ENCODE results near the gene MFF. TPM values are rescaled to one million over a fixed set of nuclear protein-coding genes. Genes with fewer than 3 reads are reported as not detected.

Gene MFF, protein sequence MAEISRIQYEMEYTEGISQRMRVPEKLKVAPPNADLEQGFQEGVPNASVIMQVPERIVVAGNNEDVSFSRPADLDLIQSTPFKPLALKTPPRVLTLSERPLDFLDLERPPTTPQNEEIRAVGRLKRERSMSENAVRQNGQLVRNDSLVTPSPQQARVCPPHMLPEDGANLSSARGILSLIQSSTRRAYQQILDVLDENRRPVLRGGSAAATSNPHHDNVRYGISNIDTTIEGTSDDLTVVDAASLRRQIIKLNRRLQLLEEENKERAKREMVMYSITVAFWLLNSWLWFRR
- 66.5 TPM for polyA plus RNA-seq (ENCODE audit: insufficient read length)

DNA sequence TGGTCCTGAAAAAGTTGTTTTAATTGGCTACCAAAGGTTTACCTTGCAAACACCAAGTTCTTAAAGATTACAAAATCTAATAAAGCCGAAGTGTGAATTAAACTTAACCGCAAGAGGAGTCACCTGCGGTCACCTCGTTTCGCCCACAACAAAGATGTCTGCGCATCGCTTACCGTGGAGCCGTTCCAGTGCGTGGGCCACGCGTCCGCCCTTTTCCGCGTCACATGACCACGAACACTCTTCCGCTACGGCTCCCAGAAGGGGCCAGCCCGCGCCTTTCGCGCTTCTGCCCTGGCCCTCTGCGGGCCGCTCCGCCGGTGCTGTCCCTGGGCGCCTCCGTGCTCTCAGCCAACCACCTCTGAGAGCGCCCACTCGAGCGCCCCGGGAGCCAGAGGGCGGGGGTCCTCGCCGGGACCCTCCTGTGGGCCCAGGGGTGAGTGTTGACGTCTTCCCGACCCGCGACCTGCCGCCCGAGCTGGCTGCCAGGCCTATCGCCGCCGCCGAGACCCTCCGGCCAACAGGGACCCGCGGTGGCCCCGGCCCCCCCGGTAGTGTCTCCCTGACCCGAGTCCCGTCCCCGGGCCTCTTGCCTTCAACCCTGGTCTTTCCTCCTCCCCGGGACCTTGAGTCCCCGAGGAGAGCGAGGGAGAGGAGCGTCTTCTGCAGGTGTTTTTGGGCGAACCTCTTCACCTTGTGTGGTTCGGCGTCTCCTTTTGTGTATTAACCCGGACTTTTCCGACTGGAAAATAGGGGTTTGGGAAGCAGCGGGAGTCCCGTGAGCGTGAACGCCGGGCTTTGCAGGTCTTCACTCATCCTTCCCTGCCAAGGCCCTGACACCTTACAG is at the start of gene MFF:
TSS of gene MFF (plus strand) at position 257 of the 844 bp plus-strand sequence. CDS start 5,415 bp downstream, outside the sequence.
- peak; percentile 96 for DNase-seq

DNA sequence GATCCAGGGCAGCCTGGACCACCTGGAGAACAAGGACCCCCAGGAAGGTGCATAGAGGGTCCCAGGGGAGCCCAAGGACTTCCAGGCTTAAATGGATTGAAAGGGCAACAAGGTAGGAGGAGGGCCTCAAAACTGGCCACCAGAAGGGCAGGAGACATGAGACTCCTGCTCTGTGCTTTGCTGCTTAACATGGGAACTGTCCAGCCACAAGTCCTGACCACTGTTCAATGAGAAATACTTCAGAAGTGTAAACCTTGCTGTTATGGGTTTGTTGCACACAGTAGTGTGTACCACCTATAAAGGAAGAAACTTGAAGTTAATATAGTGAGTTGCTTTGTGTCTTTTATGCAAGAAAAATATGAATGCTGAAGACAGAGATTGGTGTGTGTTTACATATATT is 44.2 kb upstream of the MFF start:
- DNase-seq, result no peak

DNA sequence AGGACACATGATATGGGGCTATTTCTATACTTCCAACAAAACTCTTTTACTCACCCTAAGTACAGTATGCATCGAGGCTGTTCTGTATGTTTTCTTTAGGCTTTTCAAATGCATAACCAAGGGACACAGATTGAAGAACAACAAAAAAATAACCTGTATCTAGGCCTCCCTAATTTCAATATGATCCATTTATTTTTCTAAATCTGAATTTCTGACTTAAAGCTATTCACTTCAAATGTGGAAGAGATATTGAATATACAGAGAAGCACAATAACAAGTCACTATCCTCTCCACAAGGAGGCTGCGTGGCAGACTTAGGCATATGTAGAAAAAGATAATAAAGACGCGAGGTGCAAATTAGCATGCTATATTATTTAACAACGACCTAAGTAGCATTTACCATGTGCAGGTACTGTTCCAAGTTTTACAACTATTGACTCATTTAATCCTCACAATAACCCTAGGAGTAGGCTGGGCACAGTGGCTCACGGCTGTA is 39.3 kb upstream of the MFF start:
- DNase-seq, result no peak

DNA sequence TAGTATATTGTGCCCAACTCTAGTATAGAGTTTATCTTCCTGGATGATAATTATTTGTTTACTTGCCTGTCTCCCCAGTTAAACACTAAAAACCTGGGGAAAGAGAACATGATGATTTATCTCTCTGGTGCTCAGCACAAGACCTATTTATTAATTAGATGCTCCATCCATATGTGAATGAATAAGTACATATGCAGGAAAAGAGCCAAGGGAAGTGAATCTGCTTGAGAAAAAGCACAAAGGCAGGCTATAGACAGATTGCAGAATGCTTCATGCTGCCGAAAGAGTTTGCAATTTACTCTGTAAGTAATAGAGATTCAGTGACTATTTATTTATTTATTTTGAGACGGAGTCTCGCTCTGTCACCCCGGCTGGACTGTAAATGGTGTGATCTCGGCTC is 37.3 kb upstream of the MFF start:
- DNase-seq, result no peak

DNA sequence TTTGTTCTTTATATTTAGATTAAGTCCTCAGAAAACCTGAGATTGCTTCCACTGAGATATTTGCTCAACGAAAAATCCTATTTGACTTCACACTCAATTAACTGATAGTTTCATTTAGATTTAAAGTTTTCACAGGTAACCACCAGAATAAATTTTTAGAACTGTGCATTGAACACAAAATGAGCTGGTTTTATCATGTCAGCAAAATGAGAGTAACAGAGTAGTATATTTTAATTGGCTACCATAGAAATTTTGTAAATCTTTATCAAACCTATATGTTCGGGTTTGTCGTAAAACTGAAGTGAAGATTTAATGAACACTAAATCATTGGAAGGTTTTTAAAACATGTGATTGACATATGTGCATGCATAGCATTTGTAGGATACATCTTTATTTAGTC is 32.7 kb upstream of the MFF start:
- no peak for DNase-seq

DNA sequence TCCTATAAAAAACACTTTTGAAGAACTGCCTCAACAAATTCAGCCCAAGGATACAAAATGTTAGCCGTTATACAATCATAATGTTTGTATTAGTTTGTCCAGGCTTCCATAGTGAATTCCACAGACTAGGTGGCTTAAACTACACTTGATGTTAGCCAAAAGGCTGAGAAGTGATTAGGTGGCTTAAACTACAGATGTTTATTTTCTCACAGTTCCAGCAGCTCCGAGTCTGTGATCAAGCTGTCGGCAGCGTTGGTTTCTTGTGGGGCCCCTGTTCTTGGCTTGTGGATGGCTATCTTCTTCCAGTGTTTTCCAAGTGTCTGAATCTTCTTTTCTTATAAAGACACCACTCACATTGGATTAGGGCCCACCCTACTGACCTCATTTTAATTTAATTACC is 31.5 kb upstream of the MFF start:
- DNase-seq, result no peak

DNA sequence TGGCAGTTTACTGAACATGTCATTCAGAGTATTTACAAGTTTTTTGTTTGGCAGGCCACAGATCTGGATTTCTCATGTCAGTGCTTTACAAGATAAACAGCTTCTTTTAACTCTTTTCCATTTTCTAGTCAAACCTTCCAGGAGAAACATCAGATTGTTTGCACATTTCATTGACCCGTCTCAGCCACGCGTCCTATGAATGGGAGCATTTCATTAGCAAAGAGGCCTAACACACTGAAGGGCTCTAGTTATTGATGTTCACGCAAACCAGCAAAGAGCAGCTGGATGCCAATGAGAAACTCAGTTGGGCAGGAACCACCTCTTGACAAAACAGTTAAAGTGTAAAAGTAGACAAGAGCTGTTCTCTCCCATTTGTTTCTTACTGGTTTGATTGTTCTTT is 29.2 kb upstream of the MFF start:
- DNase-seq, result no peak

DNA sequence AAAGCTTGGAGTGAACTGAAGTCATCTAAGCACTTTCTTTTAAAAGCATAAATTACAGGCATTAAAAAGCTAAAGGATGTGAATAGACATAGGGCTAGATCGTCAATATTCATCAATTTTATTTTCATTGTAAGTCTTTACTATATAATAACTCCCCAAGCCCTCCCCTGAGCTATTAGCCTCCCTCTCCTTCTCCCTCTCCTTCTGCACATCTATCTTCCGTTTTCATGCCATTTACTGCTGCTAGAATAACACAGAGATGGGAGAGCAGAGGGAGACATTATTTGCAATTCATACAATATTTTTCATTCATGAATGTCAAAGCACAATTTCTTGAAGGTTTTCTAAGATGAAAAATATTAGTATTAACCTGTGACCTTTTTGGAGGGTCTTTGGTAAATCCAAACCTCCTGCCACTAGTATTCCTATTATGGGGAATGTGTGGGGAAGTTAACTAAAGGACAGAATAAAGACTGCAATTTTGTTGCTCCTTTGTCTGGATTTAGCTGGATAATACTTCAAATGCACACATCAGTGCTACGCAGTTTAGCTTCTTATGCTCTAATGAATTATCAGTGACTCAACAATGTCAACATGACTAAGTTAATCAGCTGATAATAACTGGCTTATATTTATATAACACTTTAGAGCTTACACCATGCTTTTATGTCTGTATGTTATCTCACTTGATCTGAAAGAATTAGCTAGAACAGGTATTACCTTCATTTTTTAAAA is 28.2 kb upstream of the MFF start:
- DNase-seq, result no peak

DNA sequence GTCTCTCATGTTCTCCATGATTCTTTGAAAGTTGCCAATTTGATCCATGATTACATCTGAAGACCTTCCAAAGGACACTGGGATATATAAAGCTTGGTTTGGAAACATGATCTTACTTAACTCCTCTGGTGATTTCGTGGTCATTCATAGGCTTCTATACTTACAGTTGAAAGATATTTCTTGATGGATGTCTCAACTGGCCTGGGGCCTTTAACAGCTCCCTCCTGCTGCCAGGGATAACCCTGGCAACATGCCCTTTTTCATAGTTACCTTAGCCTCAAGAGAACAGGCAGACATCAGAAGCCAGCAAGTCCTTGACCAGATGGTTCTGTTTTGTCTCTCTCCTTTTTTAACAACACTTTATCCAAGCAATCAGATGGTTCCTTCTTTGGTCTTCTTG is 23.5 kb upstream of the MFF start:
- no peak for DNase-seq

DNA sequence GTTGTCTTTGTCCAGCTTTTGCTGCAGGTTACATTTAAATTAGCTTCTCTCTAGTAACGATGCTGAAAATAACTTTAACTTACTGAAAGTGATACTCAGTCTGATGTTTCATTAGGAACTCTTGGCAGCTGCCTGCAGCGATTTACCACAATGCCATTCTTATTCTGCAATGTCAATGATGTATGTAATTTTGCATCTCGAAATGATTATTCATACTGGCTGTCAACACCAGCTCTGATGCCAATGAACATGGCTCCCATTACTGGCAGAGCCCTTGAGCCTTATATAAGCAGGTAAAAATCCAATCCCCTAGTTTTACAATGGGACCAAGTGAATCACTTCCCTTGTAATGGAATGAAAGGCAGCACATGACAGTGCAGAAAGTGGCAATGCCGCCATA is 16.3 kb upstream of the MFF start:
- no peak for DNase-seq

DNA sequence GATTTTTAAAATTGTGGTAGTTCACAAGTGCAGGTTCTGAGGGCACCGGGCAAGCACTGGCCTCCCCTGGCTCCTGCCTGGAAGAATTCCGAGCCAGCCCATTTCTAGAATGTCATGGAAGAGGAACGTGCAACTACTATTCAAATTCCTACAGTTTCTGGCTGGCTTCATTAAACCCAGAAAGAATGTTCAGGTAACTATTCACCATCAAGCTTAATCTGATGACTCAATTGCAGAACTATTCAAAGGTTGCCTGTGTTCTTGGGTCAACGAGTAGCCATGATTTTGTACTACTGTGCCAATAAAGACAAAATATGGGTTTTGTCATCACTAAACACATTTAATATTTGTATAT is 14.3 kb upstream of the MFF start:
- DNase-seq, result no peak

DNA sequence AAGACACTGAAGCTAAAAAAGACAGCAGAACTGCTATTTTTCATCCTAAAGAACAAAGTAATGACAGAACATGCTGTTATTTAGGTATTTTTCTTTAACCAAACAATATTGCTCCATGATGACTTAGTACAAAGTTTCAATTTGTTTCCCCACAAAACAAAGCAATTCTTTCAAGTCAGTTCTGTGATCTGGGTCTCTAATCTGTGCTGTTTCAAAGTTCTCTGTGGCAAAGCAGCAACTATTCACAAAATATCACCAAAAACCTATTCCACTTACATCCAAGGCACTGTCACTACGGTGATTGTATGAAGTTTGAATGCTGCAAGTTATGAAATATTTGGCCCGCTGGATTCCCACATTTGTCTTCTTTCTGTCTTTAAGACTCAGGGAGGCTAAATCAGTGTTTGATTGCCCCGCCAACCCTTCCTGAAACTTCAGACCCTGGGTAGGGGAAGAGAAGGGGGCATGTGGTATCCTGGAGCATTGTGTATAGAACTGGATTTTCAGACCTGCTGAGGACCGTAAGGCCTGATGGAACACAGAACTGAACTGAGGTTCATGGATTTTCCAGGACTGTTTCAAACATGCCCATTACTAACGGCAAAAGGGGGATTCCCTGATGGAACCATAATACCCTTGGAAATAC is 13.1 kb upstream of the MFF start:
- no peak for DNase-seq

DNA sequence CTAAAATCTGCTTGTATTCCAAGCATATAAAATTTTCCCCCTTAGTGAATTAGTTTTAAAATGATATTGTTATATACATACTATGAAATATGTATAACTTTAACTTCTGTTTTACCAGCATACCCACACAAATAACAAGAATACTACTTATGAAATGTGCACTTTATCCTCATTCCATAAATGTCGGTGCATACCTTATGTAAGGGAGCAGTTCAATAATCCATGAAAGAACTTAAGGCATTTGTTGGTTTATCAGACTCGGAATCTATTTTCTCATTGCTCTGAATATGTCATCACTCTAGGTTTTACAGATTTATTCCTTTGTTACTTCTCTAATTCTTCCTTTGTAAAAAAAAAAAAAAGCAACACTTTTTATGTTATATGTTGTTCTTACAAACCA is 12.5 kb upstream of the MFF start:
- DNase-seq, result no peak

DNA sequence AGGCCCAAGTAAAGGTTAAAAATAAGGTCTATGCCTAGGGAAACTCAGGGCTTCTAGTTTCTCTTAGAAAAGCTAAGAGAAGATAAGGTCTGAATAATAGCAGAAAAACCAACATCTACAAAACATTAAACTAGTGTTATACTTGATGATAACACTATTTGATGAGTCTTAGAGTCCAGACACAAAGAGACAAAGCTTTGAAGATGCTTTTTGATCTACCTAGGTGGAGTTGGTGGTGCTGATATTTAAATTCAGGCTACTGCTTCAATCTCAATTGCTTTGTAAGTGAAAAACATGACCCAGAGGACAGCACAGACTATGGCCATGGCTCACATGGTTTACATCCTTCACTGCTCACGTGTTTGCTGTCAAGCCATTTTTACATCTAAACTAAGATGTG is 11.7 kb upstream of the MFF start:
- DNase-seq, result no peak

DNA sequence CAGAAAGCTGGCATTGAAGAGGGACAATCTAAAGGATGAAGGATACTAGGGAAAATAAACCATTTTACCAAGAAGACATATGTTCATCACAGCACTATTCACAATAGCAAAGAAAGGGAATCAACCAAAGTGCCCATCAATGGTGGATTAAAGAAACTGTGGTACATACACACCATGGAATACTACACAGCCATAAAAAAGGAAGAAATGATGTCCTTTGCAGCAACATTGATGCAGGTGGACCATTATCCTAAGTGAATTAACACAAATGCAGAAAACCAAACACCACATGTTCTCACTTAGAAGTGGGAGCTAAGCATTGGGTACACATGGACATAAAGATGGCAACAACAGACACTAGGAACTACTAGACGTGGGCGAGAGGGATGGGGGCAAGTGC is 7.2 kb upstream of the MFF start:
- DNase-seq, result no peak

DNA sequence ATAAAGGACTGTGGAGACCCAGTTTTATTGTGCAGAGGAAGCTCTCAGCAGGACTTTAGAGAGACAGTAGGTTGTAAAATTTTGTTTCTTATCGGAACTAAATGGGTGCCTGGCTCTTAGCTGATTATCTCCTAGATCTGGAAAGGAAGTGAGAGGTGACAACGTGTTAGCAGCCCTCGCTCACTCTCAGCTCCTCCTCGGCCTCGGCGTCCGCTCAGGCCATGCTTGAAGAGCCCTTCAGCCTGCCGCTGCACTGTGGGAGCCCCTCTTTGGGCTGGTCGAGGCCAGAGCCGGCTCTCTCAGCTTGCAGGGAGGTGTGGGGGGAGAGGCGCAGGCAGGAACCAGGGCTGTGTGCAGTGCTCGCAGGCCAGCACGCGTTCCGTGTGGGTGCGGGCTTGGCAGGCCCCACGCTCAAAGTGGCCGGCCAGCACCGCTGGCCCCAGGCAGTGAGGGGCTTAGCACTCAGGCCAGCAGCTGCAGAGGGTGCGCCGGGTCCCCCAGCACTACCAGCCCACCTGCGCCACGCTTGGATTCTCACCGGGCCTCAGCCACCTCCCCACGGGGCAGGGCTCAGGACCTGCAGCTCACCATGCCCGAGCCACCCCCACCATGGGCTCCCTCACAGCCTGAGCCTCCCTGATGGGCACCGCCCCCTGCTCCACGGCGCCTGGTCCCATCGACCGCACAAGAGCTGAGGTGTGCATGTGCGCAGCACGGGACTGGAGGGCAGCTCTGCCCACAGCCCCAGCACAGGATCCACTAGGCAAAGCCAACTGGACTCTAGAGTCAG is 4.6 kb upstream of the MFF start:
- no peak for DNase-seq

DNA sequence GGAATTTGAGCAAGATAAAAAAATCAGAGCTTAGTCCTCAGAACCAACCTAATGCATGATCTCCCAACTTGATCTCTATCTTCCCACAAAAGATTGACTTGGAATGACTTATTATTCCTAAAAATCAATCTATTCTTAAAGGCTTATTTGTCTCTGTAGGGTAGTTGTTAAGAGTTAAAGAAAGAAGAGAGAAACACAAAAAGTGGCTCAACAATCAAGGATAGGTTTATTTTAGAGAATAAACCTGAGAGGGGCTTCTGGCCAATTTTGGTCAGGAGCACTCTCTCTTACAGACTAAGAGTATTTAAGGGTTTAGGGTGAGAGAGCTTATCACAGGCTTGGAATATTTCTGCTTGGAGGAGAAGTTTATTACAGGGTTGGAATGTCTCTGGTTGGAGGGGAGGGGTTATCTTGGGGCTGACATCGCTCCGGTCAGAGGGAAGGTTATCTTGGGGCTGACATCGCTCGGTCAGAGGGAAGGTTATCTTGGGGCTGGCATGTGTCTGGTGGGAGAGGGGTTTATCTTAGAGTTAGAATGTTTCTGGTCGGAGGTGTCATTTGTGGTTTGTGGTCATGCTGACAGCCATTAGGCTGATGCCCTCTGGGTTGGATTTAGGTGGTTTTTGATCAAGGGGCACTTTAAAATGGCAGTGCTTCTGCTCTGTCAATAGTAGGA is 2.4 kb upstream of the MFF start:
- DNase-seq, result no peak

DNA sequence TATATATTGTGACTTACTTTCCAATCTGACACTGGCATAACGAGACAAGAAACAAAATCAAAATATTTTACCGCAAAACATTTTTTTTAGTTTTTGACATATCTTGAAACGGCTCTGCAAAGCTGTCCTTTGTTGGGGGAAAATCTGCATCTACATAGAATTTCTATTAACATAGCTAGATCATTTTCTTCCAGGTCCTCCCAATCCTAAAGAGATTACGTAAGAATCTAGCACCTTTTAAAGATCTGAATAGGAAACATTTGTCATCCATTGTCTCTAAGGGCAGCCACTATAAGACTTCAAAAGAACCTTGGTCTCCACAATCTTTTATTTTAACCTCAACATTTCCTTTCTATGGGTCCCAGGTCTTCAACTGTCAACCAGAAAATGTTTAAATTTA is 1.2 kb upstream of the MFF start:
- no peak for DNase-seq

DNA sequence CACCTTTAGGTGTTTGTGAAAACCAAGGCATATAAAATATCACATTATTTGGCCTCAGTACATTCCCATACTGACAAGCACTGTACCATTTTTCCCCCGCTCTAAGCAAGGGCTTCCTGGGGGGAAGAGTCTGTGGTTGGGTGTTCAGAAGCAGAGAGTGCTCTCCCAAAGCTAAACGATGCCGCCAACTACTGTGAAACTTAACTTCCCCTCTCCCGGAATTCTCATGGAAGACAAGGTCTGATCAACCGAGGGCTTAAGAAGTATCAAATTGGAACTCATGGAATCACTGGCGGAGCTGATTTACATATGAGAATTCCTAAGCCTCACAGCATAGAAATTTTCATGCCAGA is 433 bp upstream of the MFF start:
- DNase-seq, result no peak

DNA sequence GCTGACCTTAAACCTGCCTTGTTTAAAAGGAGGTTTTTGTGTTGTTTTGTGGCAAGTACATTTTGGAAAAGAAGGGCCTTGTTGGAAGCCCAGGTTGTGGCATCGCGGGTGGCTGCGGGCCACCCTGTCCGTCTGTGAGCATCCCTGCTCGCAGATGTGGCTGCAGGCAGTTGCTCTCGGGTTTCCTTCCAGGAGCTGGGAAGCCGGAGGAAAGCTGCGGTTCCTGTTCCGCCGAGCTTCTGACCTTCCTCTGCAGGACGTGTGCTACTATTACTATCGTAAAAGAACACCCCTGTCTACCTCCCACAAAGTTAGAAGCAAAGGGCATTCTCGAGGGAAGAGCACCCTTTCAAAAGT is 766 bp downstream of the MFF start:
- peak; percentile 29 for DNase-seq

DNA sequence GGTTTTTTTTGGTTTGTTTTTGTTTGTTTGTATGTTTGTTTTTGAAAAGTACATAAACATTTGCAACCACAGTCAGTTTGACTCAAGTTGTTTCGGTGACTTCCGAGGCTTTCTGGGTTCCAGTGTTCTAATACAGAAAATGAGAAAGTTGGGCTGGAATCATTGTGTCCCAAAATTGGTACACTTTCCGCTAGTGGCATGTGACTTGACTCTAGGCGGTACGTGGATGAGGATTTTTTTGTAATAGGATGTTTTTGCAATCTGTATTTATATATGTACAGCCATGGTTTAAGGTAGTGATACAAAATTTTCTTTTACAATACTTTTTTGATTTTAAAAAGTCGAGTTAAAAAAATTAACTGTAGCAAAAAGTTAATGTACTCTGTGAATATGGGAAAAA is 1.7 kb downstream of the MFF start:
- DNase-seq, result no peak

DNA sequence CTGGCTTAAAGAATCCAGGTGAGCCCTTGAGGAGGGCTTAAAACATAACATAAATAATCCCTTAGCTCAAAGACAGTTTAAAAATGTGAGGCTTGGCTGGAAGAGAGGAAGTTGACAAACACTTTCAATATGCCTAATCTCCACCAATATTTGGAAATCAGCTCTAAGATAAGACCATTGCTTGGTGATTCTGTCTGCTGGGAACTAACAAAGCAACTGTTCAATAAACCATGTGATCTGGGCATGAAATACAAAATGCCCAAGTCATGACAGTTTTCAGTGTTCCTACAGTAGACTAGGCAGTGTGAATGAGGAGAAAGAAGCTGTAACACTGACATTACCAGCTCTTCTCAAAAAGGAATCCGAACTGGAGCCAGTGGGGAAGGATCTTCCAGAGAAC is 10.7 kb downstream of the MFF start:
- DNase-seq, result no peak

Data from hindlimb muscle (tissue), 1 donor.